Uterus (tissue), 4 donors: Measurements from ENCODE around the gene GLCCI1. TPM values are rescaled to one million over a fixed set of nuclear protein-coding genes. Genes with fewer than 3 reads are reported as not detected.

ENCODE experiments used
- DNase-seq, 2 donors: peaks; one replicate each; pipeline ENCODE4 v3.0.0-alpha.2; 2019 to 2020
- H3K27ac ChIP-seq, 2 donors: fragments of 200-600 bp; sonication (generic); 1 replicate in 1 of 2; 2 replicates in 1 of 2; pipeline ENCODE4 v1.5.1; 2016 to 2018
- H3K27me3 ChIP-seq, 2 donors: fragments of 200-600 bp; sonication (generic); one replicate each; pipeline ENCODE4 v1.5.1; 2018 to 2019; ENCODE audit warnings: control low read depth in 1 of 2
- H3K36me3 ChIP-seq, 2 donors: fragments of 200-600 bp; sonication (generic); one replicate each; pipeline ENCODE4 v1.5.1; 2019; ENCODE audit warnings: control low read depth in 1 of 2
- H3K4me1 ChIP-seq, 2 donors: fragments of 200-600 bp; sonication (generic); one replicate each; pipeline ENCODE4 v1.5.1; 2018 to 2019; ENCODE audit warnings: control low read depth in 1 of 2
- H3K4me3 ChIP-seq, 2 donors: fragments of 200-600 bp; sonication (generic); 1 replicate in 1 of 2; 2 replicates in 1 of 2; pipeline ENCODE4 v1.5.1; 2018 to 2019; ENCODE audit warnings: mild to moderate bottlenecking in 1 of 2
- H3K9me3 ChIP-seq, 2 donors: fragments of 200-600 bp; sonication (generic); one replicate each; pipeline ENCODE4 v1.5.1; 2019; ENCODE audit warnings: control low read depth in 1 of 2
- CTCF ChIP-seq, 4 experiments: fragments of 200-600 bp in 2 of 4; fragments of 450-650 bp in 2 of 4; sonication (generic) in 2 of 4; IDR thresholded peaks; one replicate each; pipeline ENCODE4 v1.5.1; 2016 to 2019; ENCODE audit warnings: antibody characterized with exemption in 4 of 4, mild to moderate bottlenecking in 2 of 4, moderate library complexity in 1 of 4
- POLR2A ChIP-seq, 2 donors: fragments of 450-650 bp; IDR thresholded peaks; one replicate each; pipeline ENCODE4 v1.6.1; 2016; ENCODE audit warnings: antibody characterized with exemption in 2 of 2, mild to moderate bottlenecking in 1 of 2, moderate library complexity in 1 of 2
- intact Hi-C: fragments of 100-400 bp; cut with DNase I; formaldehyde crosslinking; loops from one replicate; pipeline ENCODE4 v1.15.1; 2023; ENCODE audit warnings: low total_unique reads
- total RNA-seq, 4 donors: library from RNA; depleted of rRNA in 3 of 4; stranded (reverse); fragments of >200 nt in 3 of 4; gene quantifications; one replicate each; pipeline versions ENCODE4 v1.1.0 to v1.2.4, GENCODE V29; 2014 to 2023
- donor health status: DM: yes; HTN: yes; CAD: no.

GLCCI1 gene
- total RNA-seq, 4 donors from 2014 or later, result 2.9 to 21.6 (median 9.0) TPM

- DNase-seq, result no peak
- Histone ChIP-seq H3K36me3 (no peaks in the 10 kb centered on the region), H3K4me3 (no peak overlapping the region), H3K4me1 (no peaks in the 10 kb centered on the region), H3K27ac (no peak overlapping the region), H3K9me3 (no peaks in the 10 kb centered on the region), H3K27me3 (no peaks in the 10 kb centered on the region)
- no peak for TF ChIP-seq CTCF (IDR thresholded peaks at IDR 0.05)
- no peak for TF ChIP-seq POLR2A (IDR thresholded peaks at IDR 0.05)
- intact Hi-C loops, result no loop called here
Measured at GRCh38 chr7:8130663-8131062, 162.1 kb downstream of the GLCCI1 start.

- TF ChIP-seq CTCF (IDR thresholded peaks at IDR 0.05) (no peak), POLR2A (IDR thresholded peaks at IDR 0.05) (no peak)
- no peak for DNase-seq
- H3K9me3 ChIP-seq, result no peaks in the 10 kb centered on the region
- H3K4me3 ChIP-seq, result no peak overlapping the region
- H3K27ac ChIP-seq, result no peak overlapping the region
- H3K36me3 ChIP-seq, result no peaks in the 10 kb centered on the region
- H3K4me1 ChIP-seq, result no peaks in the 10 kb centered on the region
- intact Hi-C loops, result no loop called here
- H3K27me3 ChIP-seq, result no peaks in the 10 kb centered on the region
Measured at GRCh38 chr7:8131694-8132605, 163.4 kb downstream of the GLCCI1 start.

- H3K4me3 ChIP-seq, result no peak overlapping the region
- TF ChIP-seq POLR2A (IDR thresholded peaks at IDR 0.05), result no peak
- no peak for TF ChIP-seq CTCF (IDR thresholded peaks at IDR 0.05)
- no peaks in the 10 kb centered on the region for H3K36me3 ChIP-seq
- H3K9me3 ChIP-seq, result no peaks in the 10 kb centered on the region
- no peaks in the 10 kb centered on the region for H3K27me3 ChIP-seq
- no peaks in the 10 kb centered on the region for H3K4me1 ChIP-seq
- intact Hi-C loops, result no loop called here
- DNase-seq, result no peak
- H3K27ac ChIP-seq, result no peak overlapping the region
Measured at GRCh38 chr7:8133188-8133848, 164.7 kb downstream of the GLCCI1 start.

GRCh38 chr7:8134089-8134733, 165.6 kb downstream of the GLCCI1 start:
- Histone ChIP-seq H3K27me3 (no peaks in the 10 kb centered on the region), H3K36me3 (no peaks in the 10 kb centered on the region), H3K4me3 (no peak overlapping the region), H3K9me3 (no peaks in the 10 kb centered on the region), H3K27ac (no peak overlapping the region), H3K4me1 (no peaks in the 10 kb centered on the region)
- intact Hi-C loops, result no loop called here
- TF ChIP-seq POLR2A (IDR thresholded peaks at IDR 0.05) (no peak), CTCF (IDR thresholded peaks at IDR 0.05) (no peak)
- DNase-seq, result no peak

GRCh38 chr7:8135417-8135816, 166.8 kb downstream of the GLCCI1 start:
- intact Hi-C loops, result no loop called here
- no peak for DNase-seq

More at GRCh38 chr7:8135417-8135816, 166.8 kb downstream of the GLCCI1 start:
- Histone ChIP-seq H3K4me1 (no peaks in the 10 kb centered on the region), H3K9me3 (no peaks in the 10 kb centered on the region), H3K36me3 (no peaks in the 10 kb centered on the region), H3K4me3 (no peak overlapping the region), H3K27ac (no peak overlapping the region), H3K27me3 (no peaks in the 10 kb centered on the region)
- TF ChIP-seq CTCF (IDR thresholded peaks at IDR 0.05), result no peak
- TF ChIP-seq POLR2A (IDR thresholded peaks at IDR 0.05), result no peak
